Measurements from ENCODE around the gene ANKRD33B. TPM values are rescaled to one million over a fixed set of nuclear protein-coding genes. Genes with fewer than 3 reads are reported as not detected.
"Not testable (repeated sequence)": the region's sequence is repeated elsewhere in the genome, so short reads cannot be mapped to it uniquely, and the experiment has no call there.

Gene ANKRD33B
- total and polyA plus RNA-seq, 7 experiments from 2014 or later, result 0.20 to 10.1 (median 0.75) TPM; not detected in 1

GRCh38 chr5:10663489-10664179 is 99.8 kb downstream of the ANKRD33B start:
- ATAC-seq (no peak), DNase-seq (no peak)
- no peak overlapping the region for H3K4me3 ChIP-seq (ENCODE audit: low read length)
- Mint-ChIP-seq H3K27ac (no peak overlapping the region), H3K9me3 (peaks cover 0 to 2% (median 0%) of the 10 kb centered on the region in 11 donors), H3K27me3 (peaks cover 0 to 4% (median 0%) of the 10 kb centered on the region in 5 donors), H3K4me1 (peaks cover 0 to 2% (median 0%) of the 10 kb centered on the region in 7 donors), H3K4me3 (no peak overlapping the region), H3K36me3 (no peaks in the 10 kb centered on the region)
- no peaks in the 10 kb centered on the region for H3K27me3 ChIP-seq (ENCODE audit: control insufficient read depth in 2 of 2, insufficient read depth in 2 of 2, low read length in 2 of 2)
- H3K36me3 ChIP-seq (ENCODE audit: control insufficient read depth in 2 of 3, insufficient read depth in 3 of 3, low read length in 3 of 3), result no peaks in the 10 kb centered on the region
- intact Hi-C loops (cut with micrococcal nuclease), result no loop called here
- no peaks in the 10 kb centered on the region for H3K4me1 ChIP-seq (ENCODE audit: control insufficient read depth in 2 of 2, insufficient read depth in 2 of 2, low read length in 2 of 2)
- H3K27ac ChIP-seq (ENCODE audit: low read depth, low read length), result no peak overlapping the region
- ChIA-PET CTCF (no interaction called here), POLR2A (no interaction called here)
- no peaks in the 10 kb centered on the region for H3K9me3 ChIP-seq (ENCODE audit: control insufficient read depth in 2 of 3, low read length in 3 of 3)

DNA sequence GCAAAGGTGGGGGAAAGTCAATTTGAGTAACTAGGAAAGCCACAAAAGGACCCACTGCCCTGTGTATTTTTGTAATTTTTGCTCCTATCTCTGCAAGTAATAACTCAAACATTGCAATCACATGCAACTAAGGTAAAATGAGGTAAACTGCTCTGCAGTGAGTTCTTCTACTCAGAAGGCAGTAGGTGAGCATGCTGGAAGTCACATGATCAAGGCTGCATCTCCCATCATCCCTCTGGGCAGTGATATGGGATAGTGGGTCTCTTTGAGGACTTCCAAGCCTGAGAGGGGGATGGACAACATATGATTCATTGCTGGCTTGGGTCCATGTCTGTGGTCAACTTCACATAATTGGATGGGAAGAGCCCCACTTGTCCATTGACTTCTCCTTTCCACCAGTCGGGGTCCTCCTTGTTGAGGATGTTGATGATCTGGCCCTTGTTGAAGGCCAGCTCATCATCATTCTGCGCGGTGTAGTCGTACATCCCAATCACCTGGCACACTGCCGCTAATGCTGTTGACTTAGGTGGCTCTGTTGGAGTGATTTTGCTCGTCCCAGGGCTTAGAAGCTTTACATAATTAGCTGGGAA is 100.4 kb downstream of the ANKRD33B start:
- H3K36me3 Mint-ChIP-seq; CTCF ChIA-PET; H3K27me3 ChIP-seq (ENCODE audit: control insufficient read depth in 2 of 2, insufficient read depth in 2 of 2, low read length in 2 of 2); intact Hi-C loops (cut with micrococcal nuclease); POLR2A ChIA-PET; H3K36me3 ChIP-seq (ENCODE audit: control insufficient read depth in 2 of 3, insufficient read depth in 3 of 3, low read length in 3 of 3); H3K9me3 Mint-ChIP-seq; ATAC-seq; DNase-seq; H3K27me3 Mint-ChIP-seq; H3K4me3 Mint-ChIP-seq; H3K27ac ChIP-seq (ENCODE audit: low read depth, low read length); H3K4me1 Mint-ChIP-seq; H3K27ac Mint-ChIP-seq; H3K4me3 ChIP-seq (ENCODE audit: low read length); H3K9me3 ChIP-seq (ENCODE audit: control insufficient read depth in 2 of 3, low read length in 3 of 3); H3K4me1 ChIP-seq (ENCODE audit: control insufficient read depth in 2 of 2, insufficient read depth in 2 of 2, low read length in 2 of 2): not testable (repeated sequence)

DNA sequence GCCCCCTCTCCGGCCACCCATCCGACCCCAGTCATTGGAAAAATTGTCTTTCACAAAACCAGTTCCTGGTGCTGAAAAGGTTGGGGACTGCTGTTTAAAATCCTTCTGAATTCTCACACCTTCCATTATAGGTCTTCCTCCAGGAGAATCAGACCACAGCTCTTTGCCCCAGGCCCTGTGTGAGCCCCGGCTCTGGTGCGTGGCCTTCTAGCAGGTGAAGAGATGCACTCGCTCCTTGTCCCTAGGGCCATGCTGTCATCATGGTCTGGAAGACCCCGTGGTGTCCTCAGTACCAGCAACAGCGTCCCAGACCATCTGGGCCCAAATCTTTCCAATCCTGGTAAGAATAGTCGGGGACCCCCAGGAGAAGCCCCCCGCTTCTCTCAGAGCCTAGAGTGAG is 101.9 kb downstream of the ANKRD33B start:
- Mint-ChIP-seq H3K36me3 (no peaks in the 10 kb centered on the region), H3K9me3 (peaks cover 0 to 2% (median 0%) of the 10 kb centered on the region in 11 donors), H3K27me3 (peaks cover 0 to 4% (median 2%) of the 10 kb centered on the region in 5 donors), H3K27ac (no peak overlapping the region), H3K4me1 (peaks cover 0 to 2% (median 0%) of the 10 kb centered on the region in 7 donors), H3K4me3 (no peak overlapping the region)
- ATAC-seq (no peak), DNase-seq (no peak)
- intact Hi-C loops (cut with micrococcal nuclease), result no loop called here
- no peak overlapping the region for H3K27ac ChIP-seq (ENCODE audit: low read depth, low read length)
- H3K4me1 ChIP-seq (ENCODE audit: control insufficient read depth in 2 of 2, insufficient read depth in 2 of 2, low read length in 2 of 2), result no peaks in the 10 kb centered on the region
- H3K36me3 ChIP-seq (ENCODE audit: control insufficient read depth in 2 of 3, insufficient read depth in 3 of 3, low read length in 3 of 3), result no peaks in the 10 kb centered on the region
- CTCF ChIA-PET, result no interaction called here
- no peaks in the 10 kb centered on the region for H3K9me3 ChIP-seq (ENCODE audit: control insufficient read depth in 2 of 3, low read length in 3 of 3)
- no peak overlapping the region for H3K4me3 ChIP-seq (ENCODE audit: low read length)
- no peaks in the 10 kb centered on the region for H3K27me3 ChIP-seq (ENCODE audit: control insufficient read depth in 2 of 2, insufficient read depth in 2 of 2, low read length in 2 of 2)
- POLR2A ChIA-PET, result no interaction called here

GRCh38 chr5:10666531-10667299 is 102.8 kb downstream of the ANKRD33B start:
- intact Hi-C loops (cut with micrococcal nuclease), result no loop called here
- no peak overlapping the region for H3K4me3 ChIP-seq (ENCODE audit: low read length)
- no peak for DNase-seq
- ChIA-PET POLR2A (no interaction called here), CTCF (no interaction called here)
- H3K9me3 ChIP-seq (ENCODE audit: control insufficient read depth in 2 of 3, low read length in 3 of 3), result no peaks in the 10 kb centered on the region
- no peak overlapping the region for H3K27ac Mint-ChIP-seq
- H3K4me3 Mint-ChIP-seq, result no peak overlapping the region
- no peaks in the 10 kb centered on the region for H3K27me3 ChIP-seq (ENCODE audit: control insufficient read depth in 2 of 2, insufficient read depth in 2 of 2, low read length in 2 of 2)
- no peak overlapping the region for H3K27ac ChIP-seq (ENCODE audit: low read depth, low read length)
- H3K27me3 Mint-ChIP-seq, result peaks cover 0 to 5% (median 2%) of the 10 kb centered on the region in 5 donors
- peaks cover 0 to 2% (median 0%) of the 10 kb centered on the region in 7 donors for H3K4me1 Mint-ChIP-seq
- no peaks in the 10 kb centered on the region for H3K36me3 ChIP-seq (ENCODE audit: control insufficient read depth in 2 of 3, insufficient read depth in 3 of 3, low read length in 3 of 3)
- no peaks in the 10 kb centered on the region for H3K4me1 ChIP-seq (ENCODE audit: control insufficient read depth in 2 of 2, insufficient read depth in 2 of 2, low read length in 2 of 2)
- H3K36me3 Mint-ChIP-seq, result no peaks in the 10 kb centered on the region
- no peak for ATAC-seq
- H3K9me3 Mint-ChIP-seq, result peaks cover 0 to 2% (median 0%) of the 10 kb centered on the region in 11 donors

DNA sequence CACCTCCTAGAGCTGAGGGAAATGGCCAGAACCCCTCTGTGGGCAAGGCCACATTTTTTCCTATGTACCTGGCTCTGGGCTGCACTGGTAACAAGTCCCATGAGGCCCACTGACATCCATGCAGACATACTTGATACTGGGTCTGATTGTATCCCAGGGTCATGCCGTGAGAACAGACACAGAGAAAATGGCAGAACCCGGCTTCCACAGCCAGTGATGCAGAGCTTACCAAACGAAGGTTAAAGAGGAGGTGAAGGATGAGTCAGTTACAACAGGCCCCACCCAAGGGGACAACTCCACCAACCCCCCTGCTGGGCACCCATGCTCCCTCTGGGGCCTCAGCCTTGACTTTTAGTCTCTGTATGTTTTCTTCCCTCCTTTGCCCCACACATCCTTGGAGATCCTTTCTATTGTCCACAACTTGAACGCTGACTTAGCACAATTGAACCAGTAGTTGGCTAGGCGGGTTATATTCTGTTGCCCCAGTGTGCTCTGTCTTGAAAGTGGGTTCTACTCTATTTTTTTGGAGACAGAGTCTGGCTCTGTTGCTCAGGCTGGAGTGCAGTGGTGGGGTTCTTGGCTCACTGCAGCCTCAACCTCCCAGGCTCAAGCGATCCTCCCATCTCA is 103.7 kb downstream of the ANKRD33B start:
- intact Hi-C loops (cut with micrococcal nuclease), result no loop called here

DNA sequence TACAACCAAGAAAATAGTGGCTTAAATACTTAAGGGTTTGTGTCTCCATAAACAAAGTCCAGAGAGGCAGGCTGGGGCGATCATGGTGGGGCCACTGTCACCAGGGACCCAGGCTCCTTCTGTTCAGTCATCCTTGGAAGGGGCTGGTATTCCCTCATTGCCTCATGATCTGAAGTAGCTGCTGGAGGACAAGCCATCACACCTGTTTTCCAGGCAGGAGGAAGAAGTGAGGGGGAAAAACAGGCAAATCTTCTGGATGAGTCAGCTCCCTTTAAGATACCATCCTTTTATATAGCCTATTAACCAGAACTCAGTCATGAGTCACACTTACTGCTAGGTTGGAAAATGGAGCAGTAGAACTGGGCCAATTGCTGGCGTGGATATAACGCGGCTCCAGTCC is 104.8 kb downstream of the ANKRD33B start:
- ChIA-PET CTCF (no interaction called here), POLR2A (no interaction called here)
- Mint-ChIP-seq H3K27me3 (peaks cover 0 to 9% (median 0%) of the 10 kb centered on the region in 5 donors), H3K4me3 (no peak overlapping the region), H3K27ac (no peak overlapping the region), H3K36me3 (no peaks in the 10 kb centered on the region), H3K9me3 (peaks cover 0 to 2% (median 0%) of the 10 kb centered on the region in 11 donors), H3K4me1 (peaks cover 0 to 2% (median 0%) of the 10 kb centered on the region in 7 donors)
- no peaks in the 10 kb centered on the region for H3K4me1 ChIP-seq (ENCODE audit: control insufficient read depth in 2 of 2, insufficient read depth in 2 of 2, low read length in 2 of 2)
- H3K4me3 ChIP-seq (ENCODE audit: low read length), result no peak overlapping the region
- no peak overlapping the region for H3K27ac ChIP-seq (ENCODE audit: low read depth, low read length)
- no peaks in the 10 kb centered on the region for H3K9me3 ChIP-seq (ENCODE audit: control insufficient read depth in 2 of 3, low read length in 3 of 3)
- ATAC-seq, result no peak
- no peaks in the 10 kb centered on the region for H3K36me3 ChIP-seq (ENCODE audit: control insufficient read depth in 2 of 3, insufficient read depth in 3 of 3, low read length in 3 of 3)
- intact Hi-C loops (cut with micrococcal nuclease), result no loop called here
- DNase-seq, result no peak
- H3K27me3 ChIP-seq (ENCODE audit: control insufficient read depth in 2 of 2, insufficient read depth in 2 of 2, low read length in 2 of 2), result no peaks in the 10 kb centered on the region

More for the DNA sequence above, 103.7 kb downstream of the ANKRD33B start:
- Mint-ChIP-seq H3K4me1 (peaks cover 0 to 2% (median 0%) of the 10 kb centered on the region in 7 donors), H3K27me3 (peaks cover 0 to 5% (median 2%) of the 10 kb centered on the region in 5 donors), H3K36me3 (no peaks in the 10 kb centered on the region), H3K27ac (no peak overlapping the region), H3K4me3 (no peak overlapping the region), H3K9me3 (peaks cover 0 to 2% (median 0%) of the 10 kb centered on the region in 11 donors)
- Histone ChIP-seq H3K4me3 (ENCODE audit: low read length) (no peak overlapping the region), H3K27me3 (ENCODE audit: control insufficient read depth in 2 of 2, insufficient read depth in 2 of 2, low read length in 2 of 2) (no peaks in the 10 kb centered on the region), H3K4me1 (ENCODE audit: control insufficient read depth in 2 of 2, insufficient read depth in 2 of 2, low read length in 2 of 2) (no peaks in the 10 kb centered on the region), H3K27ac (ENCODE audit: low read depth, low read length) (no peak overlapping the region), H3K36me3 (ENCODE audit: control insufficient read depth in 2 of 3, insufficient read depth in 3 of 3, low read length in 3 of 3) (no peaks in the 10 kb centered on the region), H3K9me3 (ENCODE audit: control insufficient read depth in 2 of 3, low read length in 3 of 3) (no peaks in the 10 kb centered on the region)
- ChIA-PET CTCF (interaction anchor here (0.6 kb wide), 1 partner anchor 39 kb away, joined by 3 read pairs; no protein-coding TSS in a partner anchor), POLR2A (no interaction called here)
- no peak for ATAC-seq
- no peak for DNase-seq

Measured in naive thymus-derived CD4-positive, alpha-beta T cell (primary cell).